ENCODE measurements around the gene DSCAML1. TPM values are rescaled to one million over a fixed set of nuclear protein-coding genes. Genes with fewer than 3 reads are reported as not detected.

DSCAML1 gene
- total RNA-seq, 2 donors from 2014 or later: 0.33 to 1.6 TPM

- ATAC-seq (no peak), DNase-seq (no peak)
- H3K27me3 ChIP-seq: no peaks in the 10 kb centered on the region
- H3K27ac ChIP-seq: no peak overlapping the region
- no peak overlapping the region for H3K4me3 ChIP-seq
- intact Hi-C loops (cut with DNase I): no loop called here
- H3K36me3 ChIP-seq (replicated peaks in 1 of 2; ENCODE audit: insufficient read depth in 1 of 2, low read depth in 2 of 2): no peaks in the 10 kb centered on the region
- no peaks in the 10 kb centered on the region for H3K9me3 ChIP-seq
- no peaks in the 10 kb centered on the region for H3K4me1 ChIP-seq
- TF ChIP-seq CTCF (IDR thresholded peaks at IDR 0.05) (no peak), POLR2A (IDR thresholded peaks at IDR 0.05) (no peak)
- WGBS, 2 donors: 82 to 86% methylated on average over 5 to 7 of the region's 7 CpGs
Measured at GRCh38 chr11:117676501-117676900, 120.5 kb downstream of the DSCAML1 start.

GRCh38 chr11:117673602-117674001 is 123.4 kb downstream of the DSCAML1 start:
- DNase-seq: no peak
- 32 to 45% methylated on average over 8 of the region's 8 CpGs for WGBS, 2 donors

GRCh38 chr11:117671370-117671769 is 125.6 kb downstream of the DSCAML1 start:
- no peak overlapping the region for H3K4me3 ChIP-seq
- no peaks in the 10 kb centered on the region for H3K9me3 ChIP-seq
- H3K27me3 ChIP-seq: no peaks in the 10 kb centered on the region
- TF ChIP-seq POLR2A (IDR thresholded peaks at IDR 0.05): no peak
- TF ChIP-seq CTCF (IDR thresholded peaks at IDR 0.05): no peak
- H3K36me3 ChIP-seq (replicated peaks in 1 of 2; ENCODE audit: insufficient read depth in 1 of 2, low read depth in 2 of 2): no peaks in the 10 kb centered on the region
- no peaks in the 10 kb centered on the region for H3K4me1 ChIP-seq
- intact Hi-C loops (cut with DNase I): no loop called here
- ATAC-seq (no peak), DNase-seq (no peak)
- H3K27ac ChIP-seq: no peak overlapping the region
- WGBS, 2 donors: 73 to 81% methylated on average over 3 to 4 of the region's 4 CpGs

More at GRCh38 chr11:117673602-117674001, 123.4 kb downstream of the DSCAML1 start:
- TF ChIP-seq POLR2A (IDR thresholded peaks at IDR 0.05) (no peak), CTCF (IDR thresholded peaks at IDR 0.05) (no peak)
- Histone ChIP-seq H3K27ac (no peak overlapping the region), H3K9me3 (no peaks in the 10 kb centered on the region), H3K4me3 (no peak overlapping the region), H3K27me3 (no peaks in the 10 kb centered on the region), H3K4me1 (no peaks in the 10 kb centered on the region), H3K36me3 (replicated peaks in 1 of 2; ENCODE audit: insufficient read depth in 1 of 2, low read depth in 2 of 2) (no peaks in the 10 kb centered on the region)
- ATAC-seq: no peak
- intact Hi-C loops (cut with DNase I): no loop called here

GRCh38 chr11:117670924-117671323 is 126.1 kb downstream of the DSCAML1 start:
- no peaks in the 10 kb centered on the region for H3K9me3 ChIP-seq
- WGBS, 2 donors: 66 to 83% methylated on average over 7 of the region's 7 CpGs
- no peak for TF ChIP-seq POLR2A (IDR thresholded peaks at IDR 0.05)
- TF ChIP-seq CTCF (IDR thresholded peaks at IDR 0.05): no peak
- ATAC-seq: no peak
- no peaks in the 10 kb centered on the region for H3K27me3 ChIP-seq
- no peak overlapping the region for H3K27ac ChIP-seq
- DNase-seq: no peak
- H3K4me3 ChIP-seq: no peak overlapping the region
- no peaks in the 10 kb centered on the region for H3K36me3 ChIP-seq (replicated peaks in 1 of 2; ENCODE audit: insufficient read depth in 1 of 2, low read depth in 2 of 2)
- intact Hi-C loops (cut with DNase I): no loop called here
- no peaks in the 10 kb centered on the region for H3K4me1 ChIP-seq

- 69 to 71% methylated on average over 5 of the region's 5 CpGs for WGBS, 2 donors
- DNase-seq (no peak), ATAC-seq (no peak)
- TF ChIP-seq CTCF (IDR thresholded peaks at IDR 0.05) (no peak), POLR2A (IDR thresholded peaks at IDR 0.05) (no peak)
- Histone ChIP-seq H3K27me3 (no peaks in the 10 kb centered on the region), H3K36me3 (replicated peaks in 1 of 2; ENCODE audit: insufficient read depth in 1 of 2, low read depth in 2 of 2) (no peaks in the 10 kb centered on the region), H3K4me3 (no peak overlapping the region), H3K27ac (no peak overlapping the region), H3K4me1 (no peaks in the 10 kb centered on the region), H3K9me3 (no peaks in the 10 kb centered on the region)
- intact Hi-C loops (cut with DNase I): no loop called here
Measured at GRCh38 chr11:117670443-117670842, 126.6 kb downstream of the DSCAML1 start.
